Forelimb muscle (tissue), 1 donor: Measurements from ENCODE around the gene DKK3. TPM values are rescaled to one million over a fixed set of nuclear protein-coding genes. Genes with fewer than 3 reads are reported as not detected.

Source experiments
- DNase-seq: peaks from one replicate; pipeline ENCODE4 v3.0.0-alpha.2; 2013; ENCODE audit warnings: low read depth
- polyA plus RNA-seq: library from polyadenylated mRNA; unstranded; fragments of 120-200 nt; gene quantifications from one replicate; pipeline ENCODE4 v1.2.1, GENCODE V29; 2013; ENCODE audit not compliant: insufficient read length

DKK3 gene
- polyA plus RNA-seq, 1 donor: 57.3 TPM

DNA sequence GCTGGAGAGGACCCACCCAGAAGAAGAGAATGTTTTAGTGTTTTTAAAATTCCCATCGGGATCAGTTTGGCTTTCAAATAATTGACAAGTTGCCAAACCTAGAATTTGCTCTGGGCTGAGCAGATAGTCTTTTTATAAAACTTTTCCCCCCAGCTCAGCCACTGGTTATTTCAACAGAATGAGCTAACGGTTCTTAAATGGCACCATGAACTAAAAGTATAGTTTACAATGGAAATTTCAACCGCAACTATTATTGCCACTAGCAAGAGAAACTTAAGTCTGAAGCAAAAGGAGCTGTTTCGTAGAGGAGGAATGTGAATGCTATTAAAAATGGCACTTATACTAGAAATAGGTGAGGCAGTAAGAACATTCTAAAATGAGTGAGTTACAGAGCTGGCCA, 3.4 kb downstream of the DKK3 start:
- DNase-seq: no peak

DNA sequence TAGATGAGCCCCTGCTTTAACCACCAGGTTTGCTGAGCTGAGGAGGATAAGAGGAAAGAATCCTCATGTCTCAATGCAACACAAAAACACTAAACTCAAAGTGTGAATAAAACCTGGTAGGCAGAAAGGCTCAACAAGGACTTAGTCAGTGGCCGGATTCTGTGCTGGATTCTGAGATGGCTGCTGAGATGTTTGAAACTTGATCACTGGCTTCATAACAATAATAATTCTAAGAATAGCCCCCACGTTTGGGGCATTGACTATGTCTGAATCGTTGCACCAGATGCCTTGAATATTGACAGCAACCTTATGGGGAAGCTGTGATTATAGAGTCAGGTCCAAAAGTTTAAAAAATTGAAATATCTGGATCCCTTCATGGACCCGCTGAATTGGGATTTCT, 4.6 kb downstream of the DKK3 start:
- no peak for DNase-seq

DNA sequence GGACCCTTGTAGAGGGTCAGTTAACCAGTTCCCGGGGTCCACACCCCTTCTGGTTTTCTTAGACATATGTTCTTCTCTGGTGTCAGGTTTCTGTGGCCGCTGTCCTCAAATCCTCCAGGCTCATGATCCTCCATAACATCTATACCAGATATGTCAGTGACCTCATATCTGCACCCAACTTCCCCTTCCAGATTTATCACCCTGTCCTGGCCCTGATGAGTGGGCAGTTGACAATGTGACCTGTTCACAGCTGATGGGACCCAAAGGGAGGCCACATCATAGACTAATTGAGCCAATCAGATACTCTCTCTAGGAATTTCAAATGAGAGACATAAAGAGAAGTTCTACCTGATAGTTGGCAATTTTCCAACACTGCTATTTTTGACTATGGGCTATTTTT, 5.1 kb downstream of the DKK3 start:
- DNase-seq: no peak

DNA sequence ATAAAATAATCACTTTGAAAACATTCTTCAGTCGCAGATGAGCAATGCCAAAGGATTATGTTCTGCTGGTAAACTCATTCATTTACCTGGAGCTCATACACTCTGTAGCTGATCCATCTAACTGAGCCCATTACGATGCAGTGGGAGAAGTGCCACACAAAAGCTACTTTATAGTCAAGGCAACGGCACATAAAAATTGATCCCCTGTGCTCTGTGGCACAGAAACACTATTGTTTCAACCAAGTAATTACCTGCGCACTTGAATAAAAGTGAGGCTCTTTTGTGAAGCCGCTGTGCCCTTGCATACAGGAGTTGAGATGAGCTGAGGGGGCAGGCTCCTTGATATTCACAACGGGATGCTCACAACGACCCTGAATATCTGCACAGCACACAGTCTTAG, 7.2 kb downstream of the DKK3 start:
- no peak for DNase-seq

- DNase-seq: no peak
Measured at GRCh38 chr11:11998091-11998781, 10.2 kb downstream of the DKK3 start.

DNA sequence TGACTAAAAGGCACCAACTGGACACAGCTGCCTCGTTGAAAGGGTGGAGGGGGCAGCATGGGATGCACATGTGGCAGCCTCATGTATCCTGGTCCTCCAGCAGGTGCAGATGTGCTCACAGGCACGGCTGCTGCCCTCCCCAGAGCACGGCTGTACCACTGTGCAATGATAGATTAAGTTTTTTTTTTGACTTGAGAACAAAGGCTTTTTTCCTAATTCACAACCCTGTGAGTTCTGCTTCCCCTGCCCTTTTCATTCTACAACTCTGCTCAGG, 11.4 kb downstream of the DKK3 start:
- no peak for DNase-seq

DNA sequence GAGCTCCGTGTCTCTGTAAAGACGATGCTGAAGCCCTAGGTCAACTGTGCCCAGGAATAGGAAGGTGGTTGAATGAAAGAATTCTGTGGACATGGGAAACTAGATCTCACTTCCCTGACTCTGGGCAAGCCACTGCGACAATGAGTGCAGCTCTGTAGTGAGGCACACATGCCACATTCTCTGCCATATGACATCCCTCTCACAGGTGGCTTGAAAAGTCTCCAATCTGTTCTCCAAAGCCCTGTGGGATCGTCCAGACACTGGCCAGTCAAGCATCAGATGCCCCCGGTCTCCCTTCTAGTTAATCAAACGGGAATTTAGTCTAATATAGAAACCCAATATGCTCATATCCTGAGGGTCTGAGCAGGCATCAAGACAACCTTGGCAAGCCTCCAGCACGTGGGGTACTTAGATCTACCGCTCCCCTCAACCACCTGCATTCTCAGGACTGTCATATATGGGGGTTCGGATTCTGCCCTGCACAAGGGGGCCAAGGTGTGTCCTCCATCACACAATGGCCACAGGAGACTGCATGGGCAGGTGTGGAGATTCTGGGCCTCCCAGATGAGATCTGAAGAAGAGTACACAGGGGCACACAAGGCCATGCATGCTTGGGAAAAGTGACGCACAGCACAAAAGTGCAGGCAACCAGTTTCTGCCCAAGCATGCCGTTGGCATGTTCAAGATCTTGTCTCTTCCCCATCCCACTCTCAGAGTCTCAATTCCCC, 11.9 kb downstream of the DKK3 start:
- no peak for DNase-seq

DNA sequence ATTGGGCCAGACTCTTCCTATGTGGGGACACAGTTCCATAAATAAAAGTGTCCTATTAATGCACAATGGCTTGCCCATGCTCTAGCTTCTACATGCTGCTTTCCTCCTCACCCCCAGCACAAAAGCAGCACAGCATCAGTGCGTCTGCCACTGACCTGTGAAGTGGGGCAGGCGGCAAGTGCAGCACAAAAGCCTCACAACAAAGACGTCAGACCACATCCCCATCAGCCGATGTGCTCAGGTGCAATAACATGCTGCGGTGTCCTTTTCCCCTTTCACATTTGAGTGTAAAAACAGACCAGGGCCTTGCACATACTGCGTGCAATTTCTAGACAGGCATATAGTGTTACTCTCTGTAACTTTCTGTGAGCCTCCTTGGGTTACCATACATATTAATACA, 12.8 kb downstream of the DKK3 start:
- no peak for DNase-seq

DNA sequence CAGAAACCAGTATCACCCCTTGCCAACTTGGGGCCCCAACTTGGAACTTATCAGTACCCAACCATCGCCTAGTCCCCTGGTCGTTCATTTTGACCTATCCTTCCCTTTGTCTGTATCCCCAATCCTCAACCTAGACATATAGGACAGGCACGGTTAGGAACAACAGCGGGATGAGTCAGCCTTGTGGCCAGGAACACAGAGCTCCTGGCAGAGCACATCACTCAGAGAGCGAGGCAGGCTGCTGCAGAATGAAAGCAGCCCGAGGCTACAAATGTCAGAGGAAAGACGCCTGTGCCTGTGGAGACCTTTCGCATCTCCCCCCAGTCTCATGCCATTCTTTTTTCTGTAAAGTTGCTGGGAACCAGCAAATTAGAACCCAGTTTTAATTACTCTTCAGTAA, 14.6 kb downstream of the DKK3 start:
- DNase-seq: no peak

DNA sequence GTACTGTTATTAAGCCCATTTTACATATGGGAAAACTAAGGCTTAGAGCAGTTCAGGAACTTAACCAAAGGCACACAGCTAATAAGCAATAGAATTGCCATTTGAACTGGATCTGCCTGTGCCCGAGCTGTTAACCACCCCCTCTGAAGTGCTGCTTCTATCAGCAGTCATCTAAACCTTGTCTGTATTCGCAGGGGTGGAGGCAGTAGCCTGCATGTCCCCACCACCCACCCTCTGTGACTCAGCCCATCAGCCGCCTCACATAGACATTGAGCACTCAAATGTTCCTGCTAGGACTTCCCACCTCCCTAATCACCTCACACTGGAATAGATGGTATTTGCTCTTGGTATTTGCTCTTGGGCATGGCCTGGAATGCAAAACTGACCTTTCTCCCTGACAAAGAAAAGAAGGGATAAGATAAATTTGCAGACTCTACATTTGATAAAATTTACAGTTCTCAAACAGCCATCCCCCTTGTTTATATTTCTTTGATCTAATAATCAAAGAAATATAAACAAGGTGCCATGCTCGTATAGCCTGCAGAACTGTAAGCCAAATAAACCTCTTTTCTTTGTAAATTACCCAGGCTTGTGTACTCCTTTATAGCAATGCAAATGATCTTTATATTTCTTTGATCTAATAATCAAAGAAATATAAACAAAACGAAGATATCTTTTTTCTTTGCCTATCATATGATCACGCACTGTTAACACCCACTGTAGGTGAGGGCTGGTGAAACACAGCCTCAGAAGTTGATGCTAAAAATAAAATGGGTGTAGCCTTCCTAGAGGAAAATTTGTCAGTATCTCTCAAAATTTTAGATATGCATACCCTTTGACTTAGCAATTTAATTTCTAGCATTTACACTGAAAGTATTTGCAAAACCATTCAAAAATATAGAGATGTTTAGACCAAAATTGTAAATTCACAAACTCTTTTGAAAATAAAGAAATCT, 15.9 kb downstream of the DKK3 start:
- DNase-seq: no peak

DNA sequence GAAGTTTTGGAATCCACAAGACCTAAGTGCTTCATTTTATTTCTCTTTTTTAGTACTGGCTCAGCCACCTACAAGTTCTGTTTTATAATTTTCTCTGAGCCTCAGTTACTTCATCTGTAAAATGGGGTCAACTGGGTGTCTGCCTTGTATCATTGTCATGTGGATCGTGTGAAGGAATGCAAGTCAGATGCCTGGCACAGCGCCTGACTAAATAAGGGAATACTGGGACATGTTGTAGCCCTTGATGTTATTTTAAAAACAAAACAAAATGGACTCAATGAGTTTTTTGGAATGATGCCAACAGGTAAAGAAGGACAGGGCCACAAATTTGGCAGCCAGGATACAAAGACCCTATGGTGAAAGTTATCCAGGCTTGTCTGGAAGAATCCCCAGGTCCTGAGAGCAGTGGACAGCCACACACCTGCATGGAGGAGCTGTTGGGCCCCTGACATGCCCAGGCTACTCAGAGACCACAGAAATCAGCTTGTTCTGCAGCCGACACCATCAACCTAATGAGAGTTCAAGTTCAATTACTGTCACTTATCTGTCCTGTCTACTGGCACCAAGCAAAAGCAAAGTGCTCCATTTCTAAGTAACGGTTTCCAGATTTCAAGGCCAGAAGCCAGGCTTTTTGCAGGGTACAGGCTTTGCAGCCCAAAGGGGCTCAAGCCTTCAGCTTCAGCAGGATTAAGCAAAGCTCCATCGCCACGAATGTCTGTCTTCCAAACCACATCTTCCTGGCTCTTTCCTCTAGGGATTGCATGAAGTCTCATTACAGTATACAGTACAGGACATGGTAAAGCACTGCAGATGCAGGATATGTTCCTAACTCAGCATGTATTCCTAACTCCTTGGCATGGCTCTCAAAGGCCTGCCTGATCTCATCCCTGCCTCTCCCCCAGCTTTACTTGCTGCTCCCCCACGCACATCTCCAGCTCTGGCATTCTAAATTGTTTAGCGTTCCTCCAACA, 18.4 kb downstream of the DKK3 start:
- no peak for DNase-seq

DNA sequence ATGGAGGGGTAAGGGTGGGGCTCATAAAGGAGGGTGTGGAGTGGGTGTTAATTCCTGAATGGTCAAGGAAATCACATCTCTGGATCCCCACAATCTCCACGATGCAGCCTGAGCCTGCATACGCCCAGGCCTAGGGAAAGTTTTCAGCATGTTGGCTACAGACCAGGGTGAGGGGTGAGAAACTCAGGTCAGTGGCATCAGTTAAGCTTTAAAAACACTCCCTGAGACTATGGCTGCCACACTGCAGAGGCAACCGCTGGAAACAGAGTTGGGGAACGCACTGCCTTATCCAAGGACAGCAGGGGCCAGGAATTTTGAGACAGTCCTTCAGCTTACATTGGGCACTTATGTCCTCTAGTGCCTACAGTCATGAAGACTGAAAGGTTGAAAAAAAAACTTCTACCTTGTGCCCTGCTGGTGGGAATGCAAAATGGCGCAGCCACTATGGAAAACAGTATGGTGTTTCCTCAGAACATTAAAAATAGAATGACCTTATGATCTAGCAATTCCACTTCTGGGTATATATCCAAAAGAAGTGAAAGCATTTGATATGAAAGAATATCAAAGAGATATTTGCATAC, 19.7 kb downstream of the DKK3 start:
- DNase-seq: no peak

- no peak for DNase-seq
Measured at GRCh38 chr11:11988099-11988651, 20.3 kb downstream of the DKK3 start.

GRCh38 chr11:11987503-11988022, 20.9 kb downstream of the DKK3 start:
- no peak for DNase-seq

DNA sequence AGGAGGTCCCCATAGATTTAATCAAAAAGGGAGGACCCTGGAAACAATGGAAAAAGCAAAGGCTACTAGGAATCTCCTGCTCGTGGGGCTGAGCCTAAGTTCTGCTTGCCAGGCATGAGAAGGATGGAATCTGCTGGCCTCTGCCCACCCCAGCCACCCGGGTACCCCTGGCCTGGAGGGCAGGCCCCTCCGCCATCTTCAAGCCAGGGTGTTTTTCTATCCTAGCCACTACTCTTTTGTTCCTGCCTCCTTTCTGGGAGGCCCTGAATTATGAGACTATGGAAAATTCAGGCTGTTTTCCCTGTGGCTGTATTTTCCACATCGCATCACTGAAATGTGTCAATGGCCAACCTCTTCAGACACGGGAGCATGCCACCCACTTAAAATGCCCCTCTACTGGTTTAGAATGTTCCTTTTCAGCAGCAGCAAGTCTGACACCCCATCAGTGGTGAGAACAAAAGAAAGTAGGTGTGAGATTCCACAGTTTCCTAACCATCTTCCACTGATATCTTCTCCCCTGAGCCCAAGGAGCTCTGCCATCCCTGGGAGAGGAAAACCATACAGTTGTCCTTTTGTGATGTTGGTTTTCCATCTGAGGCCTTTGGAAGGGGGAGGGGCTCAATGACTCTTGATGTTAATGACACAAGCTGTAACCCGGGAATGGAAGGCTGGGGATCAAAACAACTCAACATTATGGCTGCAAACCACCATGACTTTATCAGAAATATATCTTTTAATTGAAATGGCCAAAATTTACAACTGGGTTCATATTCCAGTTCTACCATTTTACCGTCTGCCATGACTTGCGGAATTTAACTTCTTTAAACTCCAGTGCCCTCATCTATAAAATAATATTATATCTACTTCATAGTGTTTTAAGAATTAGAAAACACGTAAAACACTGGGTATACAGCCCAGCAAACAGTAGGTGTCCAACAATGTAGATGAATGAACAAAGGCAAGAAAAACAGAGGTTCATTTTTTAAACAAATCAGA, 22.2 kb downstream of the DKK3 start:
- no peak for DNase-seq

- DNase-seq: no peak
Measured at GRCh38 chr11:11985016-11985715, 23.3 kb downstream of the DKK3 start.

DNA sequence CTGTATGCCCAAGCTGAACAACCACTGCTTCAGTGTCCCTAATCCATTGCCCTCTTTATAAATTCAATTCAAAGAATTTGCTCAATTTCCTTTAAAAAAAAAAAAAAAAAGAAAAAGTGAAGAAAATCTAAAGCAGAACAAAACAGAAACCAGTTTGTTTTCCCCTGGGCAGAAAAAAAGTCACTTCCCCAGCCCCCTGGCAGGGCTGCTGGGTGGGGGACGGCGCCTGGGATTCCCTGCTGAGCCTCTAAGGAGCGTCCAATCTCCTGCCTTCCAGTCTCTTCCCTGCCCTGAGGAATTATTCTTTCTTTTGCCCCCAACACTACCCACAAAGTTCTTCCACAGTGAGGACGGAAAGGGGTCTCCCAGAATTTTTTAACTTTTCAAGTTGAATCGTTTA, 23.9 kb downstream of the DKK3 start:
- no peak for DNase-seq

GRCh38 chr11:11983427-11983826, 25.0 kb downstream of the DKK3 start:
- no peak for DNase-seq

- no peak for DNase-seq
Measured at GRCh38 chr11:11982975-11983374, 25.5 kb downstream of the DKK3 start.
